SK-N-SH treated with all-trans-retinoic acid at 6 μM for 48 hours (cell line): Measurements from ENCODE around the gene PER2.

Source experiments
- ESRRG ChIP-seq: fragments of 250-450 bp; sonication (Bioruptor Pico); IDR thresholded peaks from 2 replicates; pipeline ENCODE4 v1.6.1; 2021; ENCODE audit warnings: mild to moderate bottlenecking
- RARB ChIP-seq: fragments of 250-450 bp; sonication (Bioruptor Pico); IDR thresholded peaks from 2 replicates; pipeline ENCODE4 v1.8.0; 2021; ENCODE audit warnings: mild to moderate bottlenecking, moderate library complexity
- ZNF8 ChIP-seq: fragments of 450-650 bp; formaldehyde crosslinking; IDR thresholded peaks from 2 replicates; pipeline ENCODE4 v1.5.0; 2020; ENCODE audit warnings: mild to moderate bottlenecking, moderate library complexity
- TF ChIP-seq, protein P1 (sequence below): fragments of 250-450 bp; sonication (Bioruptor Pico); IDR thresholded peaks from 2 replicates; pipeline ENCODE4 v1.8.0; 2020; ENCODE audit warnings: mild to moderate bottlenecking, moderate library complexity, borderline replicate concordance

- TF ChIP-seq, protein P1, sequence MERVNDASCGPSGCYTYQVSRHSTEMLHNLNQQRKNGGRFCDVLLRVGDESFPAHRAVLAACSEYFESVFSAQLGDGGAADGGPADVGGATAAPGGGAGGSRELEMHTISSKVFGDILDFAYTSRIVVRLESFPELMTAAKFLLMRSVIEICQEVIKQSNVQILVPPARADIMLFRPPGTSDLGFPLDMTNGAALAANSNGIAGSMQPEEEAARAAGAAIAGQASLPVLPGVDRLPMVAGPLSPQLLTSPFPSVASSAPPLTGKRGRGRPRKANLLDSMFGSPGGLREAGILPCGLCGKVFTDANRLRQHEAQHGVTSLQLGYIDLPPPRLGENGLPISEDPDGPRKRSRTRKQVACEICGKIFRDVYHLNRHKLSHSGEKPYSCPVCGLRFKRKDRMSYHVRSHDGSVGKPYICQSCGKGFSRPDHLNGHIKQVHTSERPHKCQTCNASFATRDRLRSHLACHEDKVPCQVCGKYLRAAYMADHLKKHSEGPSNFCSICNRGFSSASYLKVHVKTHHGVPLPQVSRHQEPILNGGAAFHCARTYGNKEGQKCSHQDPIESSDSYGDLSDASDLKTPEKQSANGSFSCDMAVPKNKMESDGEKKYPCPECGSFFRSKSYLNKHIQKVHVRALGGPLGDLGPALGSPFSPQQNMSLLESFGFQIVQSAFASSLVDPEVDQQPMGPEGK, result no peak
- TF ChIP-seq ESRRG (CRISPR knock-in tag) (no peak), ZNF8 (CRISPR knock-in tag) (no peak), RARB (CRISPR knock-in tag) (no peak)
Observed at GRCh38 chr2:238225911-238226697, 62.3 kb downstream of the PER2 start.
